ENCODE data around the gene DSCAM. TPM values are rescaled to one million over a fixed set of nuclear protein-coding genes. Genes with fewer than 3 reads are reported as not detected.

Gene DSCAM
- total RNA-seq, 1 donor from 2014 or later, result not detected

GRCh38 chr21:40840401-40841125 lies 6.4 kb downstream of the DSCAM start:
- DNase-seq (ENCODE audit: low spot score), result no peak

- DNase-seq (ENCODE audit: low spot score), result no peak
Measured at GRCh38 chr21:40839521-40839920, 7.4 kb downstream of the DSCAM start.

GRCh38 chr21:40837456-40837855 lies 9.5 kb downstream of the DSCAM start:
- no peak for DNase-seq (ENCODE audit: low spot score)

- no peak for DNase-seq (ENCODE audit: low spot score)
Measured at GRCh38 chr21:40835184-40835694, 11.7 kb downstream of the DSCAM start.

GRCh38 chr21:40833184-40833583 lies 13.8 kb downstream of the DSCAM start:
- no peak for DNase-seq (ENCODE audit: low spot score)

GRCh38 chr21:40832316-40832715 lies 14.6 kb downstream of the DSCAM start:
- DNase-seq (ENCODE audit: low spot score), result no peak

GRCh38 chr21:40830836-40831235 lies 16.1 kb downstream of the DSCAM start:
- no peak for DNase-seq (ENCODE audit: low spot score)

GRCh38 chr21:40829791-40830190 lies 17.2 kb downstream of the DSCAM start:
- no peak for DNase-seq (ENCODE audit: low spot score)

GRCh38 chr21:40829308-40829707 lies 17.6 kb downstream of the DSCAM start:
- no peak for DNase-seq (ENCODE audit: low spot score)

- DNase-seq (ENCODE audit: low spot score), result no peak
Measured at GRCh38 chr21:40827509-40827908, 19.4 kb downstream of the DSCAM start.

GRCh38 chr21:40819071-40819900 lies 27.7 kb downstream of the DSCAM start:
- DNase-seq (ENCODE audit: low spot score), result no peak

- no peak for DNase-seq (ENCODE audit: low spot score)
Measured at GRCh38 chr21:40813918-40814317, 33.0 kb downstream of the DSCAM start.

- no peak for DNase-seq (ENCODE audit: low spot score)
Measured at GRCh38 chr21:40809673-40810197, 37.2 kb downstream of the DSCAM start.

GRCh38 chr21:40803101-40803500 lies 43.9 kb downstream of the DSCAM start:
- no peak for DNase-seq (ENCODE audit: low spot score)

- no peak for DNase-seq (ENCODE audit: low spot score)
Measured at GRCh38 chr21:40800126-40800525, 46.8 kb downstream of the DSCAM start.

GRCh38 chr21:40797891-40798290 lies 49.1 kb downstream of the DSCAM start:
- DNase-seq (ENCODE audit: low spot score), result no peak

- DNase-seq (ENCODE audit: low spot score), result no peak
Measured at GRCh38 chr21:40797410-40797809, 49.5 kb downstream of the DSCAM start.

- no peak for DNase-seq (ENCODE audit: low spot score)
Measured at GRCh38 chr21:40796464-40796863, 50.5 kb downstream of the DSCAM start.

GRCh38 chr21:40795313-40795712 lies 51.6 kb downstream of the DSCAM start:
- no peak for DNase-seq (ENCODE audit: low spot score)

GRCh38 chr21:40792691-40793456 lies 54.1 kb downstream of the DSCAM start:
- no peak for DNase-seq (ENCODE audit: low spot score)

- DNase-seq (ENCODE audit: low spot score), result no peak
Measured at GRCh38 chr21:40788635-40789034, 58.3 kb downstream of the DSCAM start.

GRCh38 chr21:40783404-40783803 lies 63.6 kb downstream of the DSCAM start:
- DNase-seq (ENCODE audit: low spot score), result no peak

Measured in ureter (tissue), 1 donor.